K562 (cell line): ENCODE measurements around the gene GTSE1. TPM values are rescaled to one million over a fixed set of nuclear protein-coding genes. Genes with fewer than 3 reads are reported as not detected.

ENCODE experiments used
- ARHGAP35 ChIP-seq: fragments of 450-650 bp; IDR thresholded peaks from 2 replicates; pipeline ENCODE4 v1.6.1; 2018; ENCODE audit not compliant: partially characterized antibody
- CBFB ChIP-seq: sonication (generic); formaldehyde crosslinking; IDR thresholded peaks from 2 replicates; pipeline ENCODE4 v1.4.0; 2020; ENCODE audit warnings: mild to moderate bottlenecking, missing genetic modification reagents
- CEBPG ChIP-seq, 3 experiments: fragments of 200-800 bp in 1 of 3; sonication (Bioruptor generic) in 1 of 3; sonication (generic) in 1 of 3; formaldehyde crosslinking in 1 of 3; IDR thresholded peaks in 2 of 3; conservative IDR thresholded peaks in 1 of 3; 2 replicates each; pipeline versions ENCODE4 v1.6.1 to v1.8.0; 2016 to 2022; ENCODE audit warnings: missing compliant biosample characterization in 2 of 3, missing genetic modification characterization in 2 of 3, mild to moderate bottlenecking in 1 of 3, missing genetic modification reagents in 1 of 3
- CGGBP1 ChIP-seq: fragments of 250-450 bp; sonication (Bioruptor Pico); IDR thresholded peaks from 2 replicates; pipeline ENCODE4 v1.9.0; 2021; ENCODE audit warnings: mild to moderate bottlenecking
- CSDE1 ChIP-seq, 2 experiments: fragments of 450-650 bp; IDR thresholded peaks; 2 replicates each; pipeline ENCODE4 v1.6.1; 2016; ENCODE audit warnings: mild to moderate bottlenecking in 1 of 2
- EHMT2 ChIP-seq: fragments of 450-650 bp; IDR thresholded peaks from 2 replicates; pipeline ENCODE4 v1.6.1; 2018; ENCODE audit warnings: antibody characterized with exemption
- FOXO4 ChIP-seq: fragments of 450-650 bp; formaldehyde crosslinking; IDR thresholded peaks from 2 replicates; pipeline ENCODE4 v1.4.0; 2020; ENCODE audit warnings: mild to moderate bottlenecking, moderate library complexity
- GABPB1 ChIP-seq: sonication (generic); formaldehyde crosslinking; IDR thresholded peaks from 2 replicates; pipeline ENCODE4 v1.8.0; 2022; ENCODE audit warnings: mild to moderate bottlenecking, missing genetic modification reagents
- KAT8 ChIP-seq: fragments of 450-650 bp; IDR thresholded peaks from 2 replicates; pipeline ENCODE4 v1.6.1; 2016; ENCODE audit warnings: low read depth, mild to moderate bottlenecking
- LCOR ChIP-seq: sonication (generic); formaldehyde crosslinking; IDR thresholded peaks from 2 replicates; pipeline ENCODE4 v1.8.0; 2022; ENCODE audit warnings: mild to moderate bottlenecking, missing genetic modification reagents
- ZBTB26 ChIP-seq: fragments of 450-650 bp; formaldehyde crosslinking; IDR thresholded peaks from 2 replicates; pipeline ENCODE4 v1.4.0; 2022; ENCODE audit warnings: missing genetic modification characterization
- ZHX1 ChIP-seq: fragments of 150-350 bp; conservative IDR thresholded peaks from 2 replicates; pipeline ENCODE4 v1.6.1; 2014; ENCODE audit warnings: low read length
- ZNF253 ChIP-seq: fragments of 250-450 bp; sonication (Bioruptor Pico); conservative IDR thresholded peaks from 2 replicates; pipeline ENCODE4 v1.6.1; 2021; ENCODE audit warnings: mild to moderate bottlenecking
- ZNF280B ChIP-seq: fragments of 250-450 bp; sonication (Bioruptor Pico); IDR thresholded peaks from 2 replicates; pipeline ENCODE4 v1.5.1; 2021; ENCODE audit warnings: mild to moderate bottlenecking
- ZNF395 ChIP-seq: fragments of 200-800 bp; sonication (Bioruptor generic); IDR thresholded peaks from 2 replicates; pipeline ENCODE4 v1.6.1; 2017; ENCODE audit warnings: missing genetic modification characterization, missing compliant biosample characterization
- ZNF431 ChIP-seq: sonication (generic); formaldehyde crosslinking; IDR thresholded peaks from 2 replicates; pipeline ENCODE4 v1.8.0; 2022; ENCODE audit warnings: mild to moderate bottlenecking, missing genetic modification reagents
- ZNF778 ChIP-seq: fragments of 450-650 bp; formaldehyde crosslinking; IDR thresholded peaks from 2 replicates; pipeline ENCODE4 v1.4.0; 2020; ENCODE audit warnings: mild to moderate bottlenecking, moderate library complexity
- polyA plus RNA-seq, 8 experiments: library from polyadenylated mRNA; depleted of rRNA in 4 of 8; stranded (reverse) in 5 of 8; unstranded in 3 of 8; fragments of >200 nt; fragmentation: Nextera tagmentation in 2 of 8; fragmentation: Illumina TruSeq in 1 of 8; extraction: Ambion mirVana in 2 of 8; extraction: Trizol in 1 of 8; gene quantifications; 2 replicates each; pipeline versions ENCODE4 v1.2.1 to v1.2.3, GENCODE V29; 2011 to 2014; ENCODE audit warnings: inconsistent platforms in 1 of 8, missing spikeins in 1 of 8
- total RNA-seq, 7 experiments: library from RNA; depleted of rRNA in 6 of 7; stranded (reverse); fragments of >200 nt in 6 of 7; fragmentation: Illumina TruSeq in 2 of 7; extraction: Trizol in 2 of 7; gene quantifications; 2 replicates each; pipeline versions ENCODE4 v1.2.1 to v1.2.3, GENCODE V29; 2011 to 2021; ENCODE audit warnings: low replicate concordance in 1 of 7

The GTSE1 gene
- total and polyA plus RNA-seq, 9 of the 15 experiments (the other 6 are each of a cell fraction or from before 2014, with no cell fraction given), result 2.5 to 22.5 (median 12.9) TPM

- no peak for TF ChIP-seq FOXO4 (CRISPR knock-in tag)
- TF ChIP-seq EHMT2, result no peak
- TF ChIP-seq GABPB1 (CRISPR knock-in tag), result peak; percentile 77; the same call in 1 of the 2 replicates
- TF ChIP-seq ZNF778, result no peak
- no peak for TF ChIP-seq ZBTB26 (CRISPR knock-in tag)
- TF ChIP-seq CBFB, result no peak
- no peak for TF ChIP-seq ZNF431 (CRISPR knock-in tag)
- no peak for TF ChIP-seq KAT8
- TF ChIP-seq ZHX1, result no peak
- TF ChIP-seq ZNF253 (CRISPR knock-in tag), result no peak
- TF ChIP-seq CEBPG (CRISPR knock-in tag; IDR thresholded peaks at IDR 0.05), result no peak
- no peak for TF ChIP-seq CEBPG (tag; conservative IDR thresholded peaks at IDR 0.05 in 1 of 2, IDR thresholded peaks at IDR 0.05 in 1 of 2)
- no peak for TF ChIP-seq ZNF395 (CRISPR knock-in tag)
- no peak for TF ChIP-seq ARHGAP35
- no peak for TF ChIP-seq CSDE1 (IDR thresholded peaks at IDR 0.05)
- TF ChIP-seq CGGBP1 (CRISPR knock-in tag), result no peak
- no peak for TF ChIP-seq ZNF280B (CRISPR knock-in tag)
- no peak for TF ChIP-seq LCOR (CRISPR knock-in tag)
Observed at GRCh38 chr22:46296257-46297150, at the start of gene GTSE1 (continued).
